Endometrial microvascular endothelial cells (primary cell): ENCODE measurements around the gene HES2. TPM values are rescaled to one million over a fixed set of nuclear protein-coding genes. Genes with fewer than 3 reads are reported as not detected.
"Not testable (repeated sequence)": the region's sequence is repeated elsewhere in the genome, so short reads cannot be mapped to it uniquely, and the experiment has no call there.

Experiments used
- in situ Hi-C: cut with HindIII; loops from 2 replicates; pipeline ENCODE4 v1.10.0; 2017; ENCODE audit warnings: low sequenced_read_pairs, low pct_unique_long_range_greater_than_20kb; ENCODE audit errors: inconsistent ontology term
- total RNA-seq: library from RNA; depleted of rRNA; stranded (reverse); fragments of >200 nt; gene quantifications from one replicate; pipeline ENCODE4 v1.2.3, GENCODE V29; 2015; ENCODE audit errors: inconsistent ontology term

Gene HES2
- total RNA-seq, 1 donor from 2014 or later = 31.5 TPM

DNA sequence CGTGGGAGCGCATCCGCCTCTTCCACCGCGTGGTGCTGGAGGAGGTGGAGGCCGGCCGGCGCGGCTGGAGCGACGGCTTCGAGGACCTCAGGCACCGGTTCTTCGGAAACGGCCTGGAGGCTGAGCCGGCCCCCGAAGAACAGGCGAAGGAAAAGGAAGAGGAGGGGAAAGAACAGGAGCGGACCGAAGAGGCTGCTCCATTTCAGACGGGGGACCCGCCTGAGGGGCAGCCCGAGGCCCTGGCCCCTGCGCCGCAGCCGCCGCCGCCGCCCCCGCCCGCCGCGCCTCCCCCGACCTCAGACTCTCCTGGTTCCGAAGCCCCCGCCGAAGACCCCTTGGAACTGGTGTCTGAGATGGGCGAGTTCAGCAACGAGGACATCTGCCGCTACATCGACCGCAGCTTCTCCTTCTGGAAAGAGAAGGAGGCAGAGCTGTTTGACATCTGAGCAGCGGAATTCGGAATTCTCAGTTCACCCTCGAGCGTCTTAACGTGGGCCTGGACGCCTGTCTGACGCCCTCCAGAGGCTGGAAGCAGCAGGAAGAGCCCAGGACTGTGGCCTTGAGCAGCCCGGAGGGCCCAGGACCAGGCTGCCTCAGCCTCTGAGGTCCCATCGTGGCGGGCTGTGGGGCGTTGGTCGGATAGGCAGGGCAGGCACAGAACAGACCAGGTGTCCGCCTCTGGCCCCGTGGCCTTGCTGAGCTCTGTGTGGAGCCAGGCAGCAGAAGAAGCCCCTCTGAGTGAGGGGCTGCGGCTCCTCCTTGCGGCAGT, 36.2 kb upstream of the HES2 start:
- in situ Hi-C loops = not testable (repeated sequence)

DNA sequence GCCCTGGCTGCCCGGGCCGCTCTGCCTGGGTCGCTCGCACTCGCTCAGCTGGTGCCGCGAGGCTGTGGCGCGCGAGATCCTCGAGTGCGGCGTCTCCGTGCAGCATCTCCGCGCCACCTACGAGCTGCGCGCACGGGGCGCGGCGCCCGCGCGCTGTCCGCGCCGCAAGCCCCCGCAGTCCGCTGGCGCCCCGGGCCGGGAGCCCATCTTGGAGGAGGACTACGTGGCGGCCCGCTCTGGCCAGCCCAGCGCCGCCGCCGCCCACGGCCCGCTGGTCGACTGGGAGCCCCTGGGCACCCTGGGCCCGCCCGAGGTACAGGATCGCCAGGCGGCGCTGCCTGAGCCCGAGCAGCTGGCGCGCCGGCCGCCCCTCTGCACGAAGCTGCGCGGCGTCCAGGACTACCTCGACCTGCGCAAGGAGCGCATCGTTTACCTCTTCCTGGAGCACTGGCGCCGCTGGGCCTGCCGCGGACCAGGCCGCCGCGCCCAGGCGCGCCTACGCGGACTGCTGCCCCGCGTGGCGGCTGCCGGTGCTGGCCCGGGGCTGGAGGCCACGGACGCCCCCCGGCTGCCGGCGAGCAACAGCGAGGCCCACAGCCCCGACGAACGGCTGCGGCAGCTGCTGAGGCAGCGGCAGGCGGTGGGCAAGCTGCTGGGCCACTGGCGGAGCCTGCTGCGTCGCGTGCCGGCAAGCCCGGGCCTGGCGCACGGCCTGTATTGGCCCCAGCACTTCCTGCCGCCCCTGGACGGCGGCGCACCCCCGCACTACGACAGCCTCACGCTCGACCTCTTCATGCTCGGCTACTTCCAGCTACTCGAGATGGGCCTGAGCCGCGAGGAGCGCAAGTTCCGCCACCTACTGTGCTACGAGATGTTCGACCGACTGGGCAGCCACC, 35.4 kb upstream of the HES2 start:
- in situ Hi-C loops = no loop called here

DNA sequence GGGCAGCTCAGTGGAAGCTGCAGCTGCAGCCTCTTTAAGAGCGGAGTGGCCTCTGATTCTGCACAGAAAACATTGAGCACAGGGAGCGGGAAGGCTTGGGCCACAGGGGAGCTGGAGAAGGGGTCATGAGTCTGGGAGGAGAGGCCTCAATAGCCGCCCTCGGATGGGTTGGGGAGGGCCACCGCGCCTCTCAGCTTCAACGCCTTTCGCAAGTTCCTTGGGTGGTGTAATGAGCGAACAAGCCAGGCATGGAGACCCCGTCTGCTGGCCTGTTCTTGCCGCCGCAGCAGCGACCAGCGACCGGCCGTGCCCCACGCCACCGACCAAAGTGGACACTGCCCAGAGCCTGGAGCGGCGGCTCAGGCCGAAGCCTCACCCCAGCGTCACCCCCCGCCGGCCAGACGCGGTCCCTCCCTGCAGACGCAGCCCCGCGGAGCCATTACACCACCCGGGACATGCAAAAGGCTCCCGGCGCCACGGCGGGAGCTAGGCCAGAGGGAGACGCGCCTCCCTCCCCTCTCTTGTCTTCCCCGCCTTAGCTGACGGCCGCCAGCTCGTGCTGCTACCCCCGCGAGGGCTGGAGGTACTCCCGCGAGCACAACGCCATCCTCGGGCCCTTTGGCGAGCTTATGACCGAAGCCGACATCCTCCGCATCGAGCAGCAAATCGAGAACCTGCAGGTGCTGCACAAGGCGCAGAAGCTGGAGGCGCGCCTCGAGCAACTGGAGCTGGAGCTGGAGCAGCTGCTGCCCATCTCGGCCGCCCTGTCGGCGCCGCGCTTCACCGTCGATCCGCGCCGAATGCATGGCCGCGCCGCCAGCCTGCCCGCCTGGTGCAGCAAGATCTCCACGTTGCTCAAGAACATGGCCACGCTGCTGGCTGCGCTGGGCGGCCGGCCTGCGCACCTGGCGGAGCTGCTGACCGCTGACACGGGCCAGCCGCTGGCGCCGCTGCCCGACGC, 34.5 kb upstream of the HES2 start:
- in situ Hi-C loops = not testable (repeated sequence)

DNA sequence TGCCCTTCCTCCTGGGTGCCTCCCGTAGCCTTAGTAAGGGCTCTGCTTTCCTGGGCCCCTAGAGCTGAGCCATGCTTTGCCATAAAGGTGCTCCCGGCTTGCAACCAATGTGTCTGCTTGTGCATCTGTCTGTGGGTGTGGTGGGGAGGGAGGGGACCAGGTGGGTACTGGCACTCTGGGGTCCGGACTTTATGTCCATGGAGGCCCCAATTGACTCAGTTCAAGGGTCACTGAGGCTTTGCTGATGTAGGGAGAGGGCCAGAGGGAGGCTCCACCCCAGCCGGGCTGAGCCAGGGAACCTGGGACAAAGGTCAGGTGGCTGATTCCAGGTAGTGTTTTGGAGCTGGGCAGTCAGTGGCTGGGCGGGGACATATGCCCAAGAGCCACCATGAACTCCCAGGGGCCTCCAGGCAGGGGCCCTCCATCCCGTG, 31.2 kb upstream of the HES2 start:
- in situ Hi-C loops = no loop called here

DNA sequence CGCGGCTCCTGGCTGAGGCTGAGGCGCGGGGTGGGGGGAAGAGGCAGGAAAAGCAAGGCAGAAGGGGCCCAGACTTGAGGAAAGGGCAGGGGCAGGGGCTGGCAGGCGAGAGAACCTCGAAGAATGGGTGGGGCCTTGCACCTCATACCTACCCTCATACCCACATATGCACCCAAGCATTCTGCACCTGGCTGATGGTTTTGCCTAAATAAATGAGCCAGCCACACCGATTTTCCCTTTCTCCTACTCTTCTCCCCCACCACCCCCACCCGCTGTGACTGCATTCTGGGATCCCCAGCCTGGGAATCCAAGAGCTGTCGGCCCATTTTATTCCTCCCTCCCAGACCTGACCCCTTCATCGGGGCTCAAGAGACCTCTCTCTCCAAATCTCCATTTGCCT, 30.8 kb upstream of the HES2 start:
- in situ Hi-C loops = not testable (repeated sequence)

DNA sequence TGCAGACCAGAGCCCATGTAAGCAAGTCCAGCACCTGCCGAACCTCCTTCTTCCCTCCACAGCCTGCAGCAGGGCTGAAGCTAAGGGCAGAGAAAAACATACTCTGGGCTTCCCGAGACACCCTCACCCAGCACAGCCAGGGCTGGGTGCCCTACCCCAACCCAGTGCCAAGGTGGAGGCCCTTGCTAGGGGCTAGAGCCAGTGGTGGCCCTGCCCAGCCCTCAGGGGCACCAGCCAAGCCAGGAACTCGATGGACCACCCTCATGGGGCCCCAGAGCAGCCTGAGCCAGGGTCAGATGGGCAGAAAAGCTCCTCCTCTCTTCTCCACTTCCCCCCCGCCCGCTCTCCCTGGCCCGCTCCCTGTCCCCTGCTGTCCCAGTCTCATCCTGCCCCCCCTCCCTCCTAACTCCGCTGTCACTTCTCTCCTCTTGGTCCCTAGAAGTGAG, 30.3 kb upstream of the HES2 start:
- in situ Hi-C loops = no loop called here

DNA sequence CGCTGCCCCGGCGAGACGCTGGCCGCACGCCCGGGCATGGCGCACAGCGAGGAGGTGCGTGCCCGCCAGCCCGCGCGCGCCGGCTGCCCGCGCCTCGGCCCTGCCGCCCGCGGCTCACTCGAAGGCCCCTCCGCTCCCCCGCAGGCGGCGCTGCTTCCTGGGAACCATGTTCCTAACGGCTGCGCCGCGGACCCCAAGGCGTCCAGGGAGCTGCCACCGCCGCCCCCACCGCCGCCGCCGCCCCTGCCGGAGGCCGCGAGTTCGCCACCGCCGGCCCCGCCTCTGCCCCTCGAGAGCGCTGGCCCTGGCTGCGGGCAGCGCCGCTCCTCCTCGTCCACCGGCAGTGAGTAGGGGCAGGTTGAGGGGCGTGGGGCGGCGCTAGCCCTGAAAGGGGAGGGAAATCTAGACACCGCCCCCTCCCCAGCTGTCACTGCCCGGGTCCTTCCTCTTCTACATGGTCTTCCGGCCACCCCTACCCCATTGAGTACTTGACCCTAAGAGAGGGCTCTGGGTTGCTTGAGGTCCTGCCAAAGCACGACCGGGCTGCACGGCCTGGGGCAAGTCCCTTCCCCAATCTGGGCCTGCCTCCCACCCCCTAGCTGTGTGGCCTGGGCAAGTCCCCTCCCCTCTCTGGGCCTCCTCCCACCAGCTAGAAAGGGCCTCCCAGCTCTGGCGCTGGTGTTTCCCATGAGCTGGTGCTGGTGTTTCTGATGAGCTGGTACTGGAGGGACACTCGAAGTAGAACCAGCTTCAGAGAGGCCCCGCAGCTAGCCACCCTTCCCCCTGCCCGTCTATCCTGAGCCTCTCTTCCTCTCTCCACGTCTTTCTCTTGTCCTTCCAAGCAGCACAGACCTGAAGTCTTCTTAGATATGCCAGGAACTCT, 29.3 kb upstream of the HES2 start:
- in situ Hi-C loops = no loop called here

DNA sequence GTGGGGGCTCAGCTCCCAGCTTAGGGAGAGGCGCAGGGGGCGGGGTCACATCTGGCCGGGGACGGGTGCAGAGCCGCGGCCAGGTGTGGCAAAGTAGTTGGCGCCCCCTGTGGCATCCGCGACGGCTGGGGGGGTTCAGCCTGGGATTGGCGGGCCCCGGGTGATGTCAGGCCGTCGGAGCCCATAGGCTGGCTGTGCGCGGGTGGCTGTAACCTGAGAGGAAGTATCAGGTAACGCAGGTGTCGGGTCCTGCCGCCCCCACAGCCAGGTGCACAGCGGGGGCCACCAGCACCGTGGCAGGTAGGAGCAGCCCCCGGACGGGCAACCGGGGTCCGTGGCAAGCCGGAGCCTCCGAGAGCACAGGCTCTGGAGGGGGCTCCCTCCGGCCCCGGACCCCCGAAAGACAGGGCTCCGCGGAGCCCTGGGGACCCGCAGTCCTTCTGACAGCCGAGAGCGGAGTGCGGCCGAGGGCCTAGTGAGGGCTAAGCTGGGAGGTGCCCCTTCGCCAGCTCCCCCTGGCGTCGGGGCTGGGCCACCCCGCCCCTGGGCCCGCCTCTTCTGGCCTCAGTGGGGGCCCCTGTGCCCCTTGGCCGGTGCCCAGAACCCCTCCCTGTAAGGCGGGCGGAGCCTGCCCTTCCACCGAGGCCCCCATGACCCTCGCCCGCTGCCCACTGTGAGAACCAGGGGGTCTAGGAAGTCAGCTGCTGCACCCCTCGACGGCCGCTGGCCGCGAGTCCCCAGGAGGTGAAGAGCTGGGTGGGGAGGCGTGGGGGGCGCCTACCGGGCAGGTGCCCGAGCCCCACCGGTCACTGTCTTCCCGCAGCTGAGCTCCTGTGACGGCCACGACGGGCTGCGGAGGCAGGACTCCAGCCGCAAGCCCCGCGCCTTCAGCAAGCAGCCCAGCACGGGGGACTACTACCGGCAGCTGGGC, 28.4 kb upstream of the HES2 start:
- in situ Hi-C loops = no loop called here

DNA sequence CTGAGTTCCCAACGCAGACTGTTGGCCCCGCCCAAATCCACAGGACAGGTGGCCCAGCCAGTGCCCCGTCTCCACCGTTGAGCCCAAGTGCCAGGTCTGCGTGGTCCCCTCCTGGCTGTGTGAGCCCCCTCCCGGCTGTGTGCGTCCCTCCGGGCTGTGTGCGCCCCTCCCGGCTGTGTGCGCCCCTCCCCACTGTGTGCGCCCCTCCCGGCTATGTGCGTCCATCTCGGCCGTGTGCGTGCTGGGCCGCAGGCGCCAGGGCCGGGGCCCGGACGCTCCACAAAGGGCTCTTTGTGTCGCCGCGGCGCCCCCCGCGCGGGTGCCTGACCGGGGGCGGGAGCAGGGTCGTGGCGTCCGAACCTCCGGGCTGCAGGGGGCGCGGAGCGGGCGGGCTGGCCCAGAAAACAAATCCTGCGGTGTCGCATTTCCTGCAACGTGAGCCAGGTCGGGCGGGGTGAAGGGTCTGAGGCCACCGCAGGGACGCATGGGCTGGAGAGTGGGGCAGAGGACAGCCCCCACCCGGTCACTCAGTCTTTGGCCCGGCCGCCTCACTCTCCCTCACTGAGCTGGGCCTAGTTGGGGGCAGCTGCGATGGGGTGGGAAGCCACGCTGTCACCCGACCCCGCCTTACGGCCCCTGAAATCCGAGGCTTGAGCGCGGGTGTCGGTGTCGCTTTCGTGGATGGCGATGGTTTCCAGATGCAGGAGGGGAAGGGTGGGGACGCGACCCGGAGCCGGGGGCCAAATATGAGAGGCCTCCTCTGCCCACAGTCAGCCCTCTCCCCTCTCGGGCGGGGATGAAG, 27.5 kb upstream of the HES2 start:
- in situ Hi-C loops = no loop called here

DNA sequence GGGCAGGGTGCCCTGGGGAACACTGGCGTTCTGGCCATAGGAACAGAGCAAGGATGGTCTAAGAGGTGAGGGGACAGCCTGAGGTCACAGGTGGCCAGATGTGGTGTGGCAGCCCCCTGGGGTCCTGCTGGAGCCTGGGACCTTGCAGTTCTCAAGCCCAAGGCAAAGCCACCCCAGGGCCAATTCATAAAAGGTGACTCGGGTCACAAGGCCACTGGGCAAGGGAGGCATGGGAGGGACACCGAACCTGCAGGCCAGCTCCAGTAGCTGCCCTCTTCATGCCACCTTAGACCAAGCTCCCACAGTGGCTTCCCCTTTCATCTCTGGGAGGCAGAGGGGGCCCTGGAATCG, 26.9 kb upstream of the HES2 start:
- in situ Hi-C loops = no loop called here

DNA sequence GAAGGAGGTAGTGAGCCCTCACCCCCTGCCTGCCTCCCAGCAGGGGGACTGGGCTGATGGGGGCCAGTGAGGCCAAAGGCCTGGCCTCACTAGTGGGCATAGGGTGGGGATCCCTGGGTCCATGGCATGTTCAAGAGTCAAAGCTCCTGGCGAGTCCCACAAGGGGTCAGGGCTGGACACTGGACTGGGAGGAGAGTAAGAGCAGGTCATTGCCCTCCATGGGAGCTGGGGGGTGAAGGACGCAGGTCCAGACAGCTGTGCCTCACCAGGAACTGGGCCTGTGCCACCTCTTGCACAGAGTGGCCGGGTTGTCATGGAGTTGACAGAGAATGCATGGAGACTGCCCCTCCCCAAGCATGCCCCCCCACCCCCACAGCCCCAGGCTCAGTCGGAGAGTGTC, 26.2 kb upstream of the HES2 start:
- in situ Hi-C loops = not testable (repeated sequence)

DNA sequence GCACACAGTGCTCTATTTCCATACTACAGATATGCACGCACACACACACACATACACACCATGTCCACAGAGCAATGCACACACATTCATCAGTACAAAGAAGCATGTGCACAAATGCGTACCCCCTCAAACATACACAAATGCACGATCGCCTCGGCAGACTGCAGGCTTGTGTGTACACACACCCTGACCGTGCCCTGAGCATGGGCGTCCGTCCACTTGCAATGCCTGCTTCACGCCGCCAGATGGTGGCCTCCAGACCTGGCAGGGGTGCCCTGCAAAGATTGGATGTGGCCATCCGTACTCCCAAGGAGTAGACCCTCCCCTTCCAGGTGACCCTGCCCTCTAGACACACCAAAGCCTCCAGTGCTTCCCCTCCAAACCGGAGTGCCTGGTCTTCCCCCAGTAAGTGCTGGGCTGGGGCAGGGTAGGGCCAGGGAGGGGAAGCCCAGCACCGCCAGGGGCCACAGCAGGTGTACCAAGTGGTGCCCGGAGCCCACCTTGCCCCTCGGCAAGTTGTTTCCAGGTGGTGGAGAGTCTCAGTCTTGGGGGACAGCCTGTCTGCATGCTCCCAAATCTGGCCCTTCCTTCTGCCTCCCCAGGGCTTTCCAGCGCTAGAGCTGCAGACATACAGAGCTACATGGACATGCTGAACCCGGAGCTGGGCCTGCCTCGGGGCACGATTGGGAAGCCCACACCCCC, 25.5 kb upstream of the HES2 start:
- in situ Hi-C loops = no loop called here

DNA sequence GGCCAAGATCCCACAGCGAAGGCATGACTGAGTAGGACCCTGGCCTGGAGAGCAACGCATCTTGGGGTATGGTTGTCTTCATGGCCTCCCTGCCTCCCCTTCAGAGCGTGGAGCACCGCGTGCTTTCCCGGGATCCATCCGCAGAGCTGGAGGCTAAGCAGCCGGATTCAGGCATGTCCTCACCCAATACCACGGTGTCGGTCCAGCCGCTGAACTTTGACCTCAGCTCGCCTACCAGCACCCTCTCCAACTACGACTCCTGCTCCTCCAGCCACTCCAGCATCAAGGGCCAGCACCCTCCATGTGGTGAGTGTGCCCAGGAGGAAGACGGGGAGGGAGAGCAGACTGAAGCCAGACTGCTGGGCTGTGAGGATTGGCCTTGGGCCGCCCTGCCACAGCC, 24.7 kb upstream of the HES2 start:
- in situ Hi-C loops = no loop called here

DNA sequence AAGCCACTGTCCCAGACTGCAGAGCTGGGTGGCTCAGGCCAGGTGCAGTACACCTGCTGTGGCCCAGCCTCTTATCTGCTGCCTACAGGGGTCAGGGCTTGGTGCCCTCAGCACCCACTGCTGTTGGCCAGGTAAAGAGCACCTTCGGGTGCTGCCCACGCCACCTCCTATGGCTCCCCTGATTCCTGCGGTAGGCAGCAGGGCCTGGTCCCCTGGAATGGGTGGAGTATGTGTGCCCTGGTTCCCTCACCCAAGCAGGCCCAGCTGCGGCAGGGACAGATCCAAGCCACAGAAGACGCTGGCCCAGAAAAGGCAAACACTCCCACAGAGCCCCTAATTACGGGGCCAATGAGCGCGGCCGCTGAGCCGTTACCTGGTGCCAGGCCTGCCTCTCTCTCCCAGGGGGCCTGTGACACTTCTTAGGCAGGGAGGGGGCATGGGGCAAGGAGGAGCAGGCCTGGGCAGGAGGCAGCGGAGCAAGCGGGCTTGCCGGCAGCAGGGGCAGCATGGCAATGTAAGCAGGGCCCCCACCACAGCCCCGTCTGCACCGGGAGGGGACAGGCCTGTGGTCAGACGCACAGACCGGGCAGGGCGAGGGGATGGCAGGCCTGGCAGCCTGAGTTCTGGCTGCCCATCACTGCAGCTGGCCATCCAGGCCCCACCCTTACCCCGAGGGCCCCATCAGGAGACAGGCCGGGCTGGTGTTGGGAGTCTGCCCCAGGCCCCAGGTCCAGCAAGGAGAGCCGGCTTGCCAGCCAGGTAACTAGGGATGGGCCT, 23.8 kb upstream of the HES2 start:
- in situ Hi-C loops = no loop called here

DNA sequence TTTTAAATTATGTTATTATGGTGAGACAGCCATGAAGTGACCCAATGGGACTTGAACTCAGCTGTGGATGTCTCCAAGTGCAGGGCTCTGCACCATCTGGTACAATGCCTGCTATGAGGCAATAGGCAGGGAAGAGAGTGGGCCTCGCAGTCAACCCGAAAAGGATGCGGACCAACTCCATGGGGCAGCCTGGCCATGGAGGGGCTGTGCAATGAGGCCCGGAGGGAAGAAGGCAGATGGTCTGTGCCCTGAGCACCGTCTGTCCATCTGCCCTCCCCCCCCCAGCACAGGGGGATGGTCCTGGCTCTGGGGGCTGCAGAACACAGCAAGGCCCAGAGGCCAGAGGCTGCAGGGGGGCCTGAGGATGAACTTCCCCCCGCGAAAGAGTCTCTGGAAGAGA, 21.9 kb upstream of the HES2 start:
- in situ Hi-C loops = no loop called here
